Tongue (tissue), 2 donors: ENCODE data around the gene LMBR1. TPM values are rescaled to one million over a fixed set of nuclear protein-coding genes. Genes with fewer than 3 reads are reported as not detected.
"Not testable (repeated sequence)": the region's sequence is repeated elsewhere in the genome, so short reads cannot be mapped to it uniquely, and the experiment has no call there.

Source experiments
- DNase-seq: peaks from one replicate; pipeline ENCODE4 v3.0.0-alpha.2; 2015
- total RNA-seq: library from RNA; depleted of rRNA; stranded (reverse); fragments of >200 nt; gene quantifications from one replicate; pipeline ENCODE4 v1.2.3, GENCODE V29; 2014

LMBR1 gene
- total RNA-seq, 1 donor from 2014 or later: 87.2 TPM

DNA sequence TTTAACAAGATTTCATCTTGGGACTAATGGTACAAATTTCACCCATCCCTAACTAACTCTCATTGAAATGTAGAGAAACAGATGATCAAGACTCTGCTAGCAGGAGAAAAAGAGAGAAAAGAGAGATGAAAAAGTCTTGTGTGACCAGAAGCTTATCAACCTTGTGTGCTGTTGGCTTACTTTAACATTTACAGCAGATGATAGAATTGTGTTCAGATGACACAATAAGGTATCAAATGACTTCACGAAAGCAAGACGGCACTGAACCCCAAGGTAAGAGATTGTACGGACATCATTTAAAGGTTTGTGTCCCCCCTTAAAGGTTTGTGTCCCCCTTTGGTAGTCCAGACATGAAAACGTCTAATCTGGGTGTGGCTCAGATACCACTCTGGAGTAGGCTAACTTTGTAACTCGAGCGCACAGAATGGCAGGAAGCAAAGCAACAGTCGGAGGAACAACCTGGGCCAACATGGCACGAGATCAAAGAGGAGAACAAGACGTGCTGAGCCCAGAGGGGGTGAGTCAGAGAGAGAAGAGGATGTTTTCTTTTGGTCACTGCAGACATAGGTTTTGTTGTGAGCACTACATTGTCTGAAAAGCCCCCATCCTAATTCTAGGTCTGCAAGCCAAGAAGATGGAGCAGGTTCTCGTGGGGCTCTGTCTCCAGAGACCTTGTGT, 10.4 kb upstream of the LMBR1 start:
- DNase-seq: peak; percentile 24

GRCh38 chr7:156900093-156900492, 7.1 kb upstream of the LMBR1 start:
- not testable (repeated sequence) for DNase-seq

- DNase-seq: no peak
Measured at GRCh38 chr7:156898938-156899337, 6.0 kb upstream of the LMBR1 start.

- DNase-seq: no peak
Measured at GRCh38 chr7:156897673-156898072, 4.7 kb upstream of the LMBR1 start.

DNA sequence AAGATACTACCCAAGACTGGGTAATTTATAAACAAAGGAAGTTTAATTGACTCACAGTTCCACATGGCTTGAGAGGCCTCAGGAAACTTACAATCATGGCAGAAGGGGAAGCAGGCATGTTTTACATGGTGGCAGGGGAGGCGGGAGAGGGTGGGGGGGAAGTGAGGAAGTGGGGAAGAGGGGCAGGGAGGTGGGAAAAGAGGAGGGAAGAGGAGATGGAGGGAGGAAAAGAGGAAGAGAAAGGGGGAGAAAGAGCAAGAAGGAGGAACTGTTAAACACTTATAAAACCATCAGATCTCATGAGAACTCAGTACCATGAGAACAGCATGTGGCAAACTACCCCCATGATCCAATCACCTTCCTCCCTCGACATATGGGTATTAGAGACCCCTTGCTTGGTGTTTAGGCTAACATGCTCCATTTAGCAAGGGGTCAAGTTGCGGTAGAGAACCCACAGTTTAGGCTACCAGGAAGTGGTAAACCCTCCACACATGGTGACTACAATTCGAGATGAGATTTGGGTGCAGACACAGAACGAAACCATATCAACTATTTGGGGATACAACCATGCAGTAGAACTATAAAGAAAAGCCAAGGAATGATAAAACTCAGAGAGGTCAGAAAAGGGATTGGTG, 3.5 kb upstream of the LMBR1 start:
- no peak for DNase-seq

DNA sequence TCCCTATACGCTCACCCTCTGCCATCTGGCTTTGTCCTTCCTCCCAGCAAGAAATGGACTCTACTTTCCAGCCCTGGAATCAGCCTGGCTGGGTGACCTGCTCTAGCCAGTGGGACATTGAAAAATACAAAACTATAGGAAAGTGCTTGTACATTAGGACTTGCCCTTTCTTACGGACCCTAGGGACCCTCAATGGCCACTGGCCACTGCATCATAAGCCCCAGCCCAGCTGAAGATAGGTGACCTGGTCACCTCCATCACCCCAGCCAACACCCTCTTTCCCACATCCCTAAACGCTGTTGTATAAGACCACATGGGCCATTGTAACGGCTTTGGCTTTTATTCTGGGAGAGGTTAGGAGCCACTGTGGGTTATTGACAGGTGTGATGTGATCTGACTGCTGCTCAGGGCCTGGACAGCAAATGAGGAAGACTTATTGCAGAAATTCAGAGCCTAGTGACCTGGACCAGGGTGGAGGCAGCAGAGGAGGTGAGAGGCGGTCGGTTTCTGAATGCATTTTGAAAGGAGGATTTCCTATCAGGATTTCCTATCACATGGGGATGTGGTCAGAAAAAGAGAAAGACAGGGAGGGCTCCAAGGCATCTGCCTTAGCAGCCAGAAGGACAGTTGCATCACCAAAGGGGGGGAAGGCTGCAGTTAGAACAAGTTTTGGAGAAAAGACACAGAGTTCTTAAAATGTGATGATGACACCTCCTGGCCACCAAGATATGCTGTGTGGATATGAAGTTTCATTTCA, 2.2 kb upstream of the LMBR1 start:
- DNase-seq: no peak

DNA sequence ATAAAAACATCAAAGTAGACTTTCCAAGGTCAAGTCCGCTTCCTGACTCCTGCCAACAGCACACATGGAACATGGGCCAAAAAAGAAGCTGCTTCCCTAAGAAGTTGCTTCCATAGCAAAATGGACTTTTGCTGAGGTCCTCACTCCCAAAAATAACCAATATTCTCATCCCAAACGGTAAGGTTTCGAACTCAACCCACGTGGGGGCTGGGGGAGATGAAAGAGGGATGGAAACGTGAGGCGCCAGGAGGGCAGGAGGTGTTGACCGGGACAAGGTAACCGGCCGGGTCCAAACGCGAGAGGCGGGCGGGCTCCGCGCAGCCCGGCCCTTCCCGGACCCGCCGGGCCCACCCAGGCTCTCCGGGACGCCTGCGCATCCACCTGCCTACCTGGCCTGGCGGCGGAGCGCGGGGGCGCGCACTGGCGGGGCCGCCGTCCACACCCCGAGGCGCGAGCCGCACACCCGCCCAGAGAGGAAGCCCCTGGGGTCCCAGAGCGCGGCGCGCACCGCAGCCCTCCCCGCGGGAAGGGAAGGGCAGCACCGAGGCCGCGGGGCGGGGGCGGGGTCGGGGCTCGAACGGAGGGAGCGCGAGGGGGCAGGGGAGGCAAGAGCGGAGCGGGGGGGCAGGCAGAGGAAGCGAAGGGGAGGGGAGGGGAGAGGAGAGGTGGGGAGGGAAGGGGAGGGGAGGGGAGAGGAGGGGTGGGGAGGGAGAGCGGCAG, 742 bp downstream of the LMBR1 start:
- DNase-seq: peak; percentile 55

GRCh38 chr7:156889746-156890145, 3.2 kb downstream of the LMBR1 start:
- DNase-seq: no peak

GRCh38 chr7:156889089-156889488, 3.9 kb downstream of the LMBR1 start:
- peak; percentile 53 for DNase-seq

GRCh38 chr7:156886020-156886795, 6.8 kb downstream of the LMBR1 start:
- DNase-seq: no peak

DNA sequence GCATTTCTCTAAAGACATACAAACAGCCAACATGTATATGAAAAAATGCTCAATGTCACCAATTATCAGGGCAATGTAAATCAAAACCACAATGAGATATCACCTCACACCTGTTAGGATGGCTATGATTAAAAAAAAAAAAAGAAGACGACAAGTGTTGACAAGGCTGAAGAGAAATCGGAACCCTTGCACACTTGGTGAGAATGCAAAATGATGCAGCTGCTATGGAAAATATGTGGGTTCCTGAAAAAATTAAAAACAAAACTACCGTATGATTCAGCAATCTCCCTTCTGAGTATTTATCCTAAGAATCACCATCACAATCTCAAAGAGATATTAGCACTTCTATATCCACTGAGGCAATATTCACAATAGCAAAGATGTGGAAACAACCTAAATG, 11.3 kb downstream of the LMBR1 start:
- DNase-seq: no peak

DNA sequence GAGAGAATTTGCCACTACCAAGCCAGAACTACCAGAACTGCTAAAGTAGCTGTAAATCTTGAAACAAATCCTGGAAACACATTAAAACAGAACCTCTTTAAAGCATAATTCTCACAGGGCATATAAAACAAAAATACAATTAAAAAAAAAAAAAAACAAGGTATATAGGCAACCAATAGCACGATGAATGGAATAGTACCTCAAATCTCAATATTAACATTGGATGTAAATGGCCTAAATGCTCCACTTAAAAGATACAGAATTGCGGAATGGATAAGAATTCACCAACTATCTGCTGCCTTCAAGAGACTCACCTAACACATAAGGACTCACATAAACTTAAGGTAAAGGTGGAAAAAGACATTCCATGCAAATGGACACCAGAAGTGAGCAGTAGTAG, 17.2 kb downstream of the LMBR1 start:
- DNase-seq: no peak

DNA sequence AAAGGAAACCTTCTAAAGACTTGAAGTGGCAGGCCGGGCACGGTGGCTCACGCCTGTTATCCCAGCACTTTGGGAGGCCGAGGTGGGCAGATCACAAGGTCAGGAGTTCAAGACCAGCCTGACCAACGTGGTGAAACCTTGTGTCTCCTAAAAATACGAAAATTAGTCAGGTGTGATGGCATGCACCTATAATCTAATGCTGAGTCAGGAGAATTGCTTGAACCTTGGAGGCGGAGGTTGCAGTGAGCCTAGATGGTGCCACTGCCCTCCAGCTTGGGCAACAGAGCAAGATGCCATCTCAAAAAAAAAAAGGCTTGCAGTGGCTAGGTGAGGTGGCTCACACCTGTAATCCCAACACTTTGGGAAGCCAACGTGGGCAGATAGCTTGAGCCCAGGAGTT, 24.6 kb downstream of the LMBR1 start:
- DNase-seq: not testable (repeated sequence)

DNA sequence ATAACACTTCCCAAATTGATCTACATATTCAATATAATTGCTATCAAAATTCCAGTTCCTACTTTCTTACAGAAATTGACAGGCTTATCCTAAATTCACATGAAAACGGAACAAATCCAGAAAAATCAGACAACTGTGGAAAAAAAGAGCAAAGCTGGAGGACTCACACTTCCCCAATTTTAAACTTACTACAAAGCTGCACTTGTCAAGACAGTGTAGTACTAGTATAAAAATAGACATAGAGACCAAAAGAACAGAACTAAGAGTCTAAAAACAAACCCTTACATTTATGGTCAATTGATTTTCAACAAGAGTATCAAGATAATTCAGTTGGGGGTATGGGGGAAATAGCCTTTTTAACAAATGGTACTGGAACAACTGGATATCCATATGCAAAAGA, 27.5 kb downstream of the LMBR1 start:
- no peak for DNase-seq

DNA sequence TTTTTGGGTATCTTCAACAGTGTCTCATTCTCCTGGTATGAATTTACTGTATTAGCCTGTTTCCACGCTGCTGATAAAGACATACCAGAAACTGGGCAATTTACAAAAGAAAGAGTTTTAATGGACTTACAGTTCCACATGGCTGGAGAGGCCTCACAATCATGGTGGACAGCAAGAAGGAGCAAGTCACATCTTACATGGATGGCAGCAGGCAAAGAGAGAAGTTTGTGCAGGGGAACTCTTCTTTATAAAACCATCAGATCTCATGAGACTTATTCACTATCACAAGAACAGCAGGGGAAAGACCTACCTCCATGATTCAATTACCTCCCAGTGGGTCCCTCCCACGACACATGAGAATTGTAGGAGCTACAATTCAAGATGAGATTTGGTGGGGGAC, 31.0 kb downstream of the LMBR1 start:
- not testable (repeated sequence) for DNase-seq

DNA sequence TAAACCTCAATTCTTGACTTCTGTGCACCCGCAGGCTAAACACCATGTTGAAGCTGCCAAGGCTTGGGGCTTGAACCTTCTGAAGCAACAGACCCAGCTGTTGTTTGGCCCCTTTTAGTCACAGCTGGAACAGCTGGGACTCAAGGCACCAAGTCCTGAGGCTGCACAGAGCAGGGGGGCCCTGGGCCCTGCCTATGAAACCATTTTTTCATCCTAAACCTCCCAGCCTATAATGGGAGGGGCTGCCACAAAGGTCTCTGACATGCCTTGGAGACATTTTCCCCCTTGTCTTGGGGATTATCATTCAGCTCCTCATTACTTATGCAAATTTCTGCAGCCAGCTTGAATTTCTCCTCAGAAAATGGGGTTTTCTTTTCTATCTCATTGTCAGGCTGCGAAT, 31.8 kb downstream of the LMBR1 start:
- DNase-seq: no peak

- not testable (repeated sequence) for DNase-seq
Measured at GRCh38 chr7:156860099-156860498, 32.9 kb downstream of the LMBR1 start.

DNA sequence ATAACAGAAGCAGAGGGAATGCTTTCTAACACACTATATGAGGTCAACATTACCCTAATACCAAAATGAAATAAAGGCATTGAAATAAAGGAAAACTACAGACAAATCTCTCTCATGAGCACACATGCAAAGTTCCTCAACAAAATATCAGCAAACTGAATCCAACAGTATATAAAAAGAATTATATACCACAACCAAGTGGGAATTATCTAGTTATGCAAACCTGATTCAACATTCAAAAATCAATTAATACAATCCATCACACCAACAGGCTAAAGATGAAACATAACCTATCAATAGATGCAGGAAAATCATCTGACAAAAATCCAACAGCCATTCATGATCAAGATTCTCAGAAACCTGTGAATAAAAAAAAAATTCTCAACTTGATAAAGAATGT, 34.5 kb downstream of the LMBR1 start:
- no peak for DNase-seq

DNA sequence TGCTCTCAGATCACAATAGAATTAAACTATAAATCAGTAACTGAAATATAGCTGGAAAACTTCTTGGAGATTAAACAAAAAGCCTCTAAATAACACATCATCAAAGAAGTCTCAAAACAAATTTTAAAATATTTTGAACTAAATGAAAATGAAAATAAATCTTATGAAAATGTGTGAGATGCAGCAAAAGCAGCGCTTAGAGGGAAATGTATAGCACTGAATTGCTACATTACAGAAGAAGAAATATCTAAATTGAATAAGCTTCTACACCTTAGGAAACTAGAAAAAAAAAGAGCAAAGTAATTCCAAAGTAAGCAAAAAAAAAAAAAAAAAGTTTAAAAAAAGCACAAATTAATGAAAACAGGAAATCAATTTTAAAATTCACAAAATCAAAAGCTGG, 35.2 kb downstream of the LMBR1 start:
- DNase-seq: no peak

GRCh38 chr7:156854654-156855053, 38.3 kb downstream of the LMBR1 start:
- no peak for DNase-seq

GRCh38 chr7:156848979-156849378, 44.0 kb downstream of the LMBR1 start:
- no peak for DNase-seq
